GM18505 (cell line): ENCODE data around the gene DDX23.
"Not testable (repeated sequence)": the region's sequence is repeated elsewhere in the genome, so short reads cannot be mapped to it uniquely, and the experiment has no call there.

Source experiments
- ATAC-seq: cut with Tn5 transposase; IDR thresholded peaks from one replicate; pipeline ENCODE4 v1.9.1; 2021; ENCODE audit not compliant: unreplicated experiment
- POLR2A ChIP-seq: IDR thresholded peaks from 4 replicates; pipeline ENCODE4 v1.6.1; 2011; ENCODE audit warnings: borderline replicate concordance; ENCODE audit not compliant: insufficient read depth, insufficient read length; ENCODE audit errors: extremely low read depth

The DDX23 gene

DNA sequence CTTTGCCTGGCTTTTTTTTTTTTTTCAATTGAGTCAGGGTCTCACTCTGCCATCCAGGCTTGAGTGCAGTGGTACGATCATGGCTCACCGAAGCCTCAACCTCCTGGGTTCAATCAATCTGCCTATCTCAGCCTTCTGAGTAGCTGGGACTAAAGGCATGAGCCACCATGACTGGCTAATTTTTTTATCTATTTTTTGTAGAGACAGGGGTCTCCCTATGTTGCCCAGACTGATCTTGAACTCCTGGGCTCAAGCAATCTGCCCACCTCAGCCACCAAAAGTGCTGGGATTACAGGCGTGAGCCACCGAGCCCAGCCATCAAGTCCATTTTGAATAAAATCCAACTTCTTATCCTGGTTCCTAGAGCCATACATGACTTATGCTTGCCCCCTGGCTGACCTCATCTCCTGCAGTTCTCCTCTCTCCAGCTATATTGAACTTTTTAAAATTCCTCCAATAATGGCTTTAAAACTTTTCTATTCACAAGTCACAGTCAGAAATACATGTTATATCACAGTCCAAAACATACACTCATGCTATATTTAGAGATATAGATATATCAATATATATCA, 24.1 kb upstream of the DDX23 start:
- ATAC-seq: no peak
- TF ChIP-seq POLR2A: no peak

GRCh38 chr12:48873534-48873933, 21.6 kb upstream of the DDX23 start:
- not testable (repeated sequence) for ATAC-seq

- TF ChIP-seq POLR2A: no peak
- ATAC-seq: no peak
Observed at GRCh38 chr12:48873096-48873495, 21.1 kb upstream of the DDX23 start.

DNA sequence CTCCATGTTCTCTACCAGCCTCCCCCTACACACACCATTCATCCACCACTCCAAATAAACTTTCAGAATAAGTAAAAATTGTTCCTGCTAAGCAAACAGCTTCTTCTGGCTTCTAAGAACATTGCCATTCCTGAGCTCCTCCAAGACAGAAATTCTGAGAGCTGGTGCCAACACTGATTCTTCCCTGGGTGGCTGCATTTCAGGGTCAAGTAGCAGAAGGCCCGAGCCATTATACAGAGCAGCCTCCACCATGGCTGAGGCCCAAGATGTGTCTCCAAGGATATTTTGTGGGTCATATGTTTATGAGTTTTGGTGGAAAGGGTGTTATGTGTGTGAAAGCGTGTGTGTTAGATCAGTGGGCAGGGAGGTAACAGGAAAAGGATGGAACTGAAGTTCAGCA, 17.2 kb upstream of the DDX23 start:
- ATAC-seq: no peak
- no peak for TF ChIP-seq POLR2A

GRCh38 chr12:48868451-48868850, 16.5 kb upstream of the DDX23 start:
- no peak for TF ChIP-seq POLR2A
- ATAC-seq: no peak

GRCh38 chr12:48866052-48866711, 14.2 kb upstream of the DDX23 start:
- peak; percentile 36 for ATAC-seq
- TF ChIP-seq POLR2A: no peak

- peak; percentile 84 for ATAC-seq
- TF ChIP-seq POLR2A: peak; percentile 99
Observed at GRCh38 chr12:48865281-48866051, 13.5 kb upstream of the DDX23 start, which contains the start of gene RND1. Gene RND1 (minus strand): TSS chr12:48865870. CDS start chr12:48865767, 103 bp downstream.

DNA sequence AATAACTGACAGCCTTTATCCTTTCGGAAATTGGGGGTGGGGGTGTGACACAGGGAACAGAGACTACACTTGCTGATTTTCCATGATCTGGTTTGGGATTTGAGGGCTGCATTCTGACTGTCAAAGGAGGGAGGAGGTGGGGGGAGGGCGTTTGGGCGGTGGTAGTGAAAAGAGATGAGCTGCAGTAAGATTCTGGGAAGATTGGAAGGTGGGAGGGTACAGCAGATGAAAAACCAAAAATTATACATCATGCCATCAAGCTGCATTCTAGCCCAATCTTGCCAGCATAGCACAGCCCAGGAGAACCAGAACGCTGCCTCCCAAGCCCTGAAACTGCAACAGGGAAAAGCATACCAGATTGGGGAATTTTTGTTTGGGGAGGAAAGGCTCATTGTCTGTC, 11.3 kb upstream of the DDX23 start:
- no peak for TF ChIP-seq POLR2A
- ATAC-seq: no peak

DNA sequence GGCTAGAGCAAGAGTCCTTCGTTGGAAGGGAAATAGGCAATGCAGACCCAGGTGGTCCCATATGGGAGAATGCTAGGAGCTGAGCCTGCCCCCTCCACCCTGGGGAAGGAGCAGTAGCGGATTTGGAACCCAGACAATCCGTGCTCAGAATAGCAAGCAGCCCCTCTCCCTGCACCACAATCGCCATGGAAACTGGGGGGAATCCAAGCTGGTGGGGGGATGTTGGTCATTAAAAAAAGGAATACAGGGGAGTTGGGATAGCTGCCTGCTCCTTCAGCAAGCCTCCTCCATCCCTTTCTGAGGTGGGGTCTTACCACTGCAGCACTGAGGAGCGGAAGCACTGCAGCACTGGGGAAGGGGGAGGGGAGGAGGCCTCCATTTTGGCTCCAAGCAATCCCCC, 10.8 kb upstream of the DDX23 start:
- no peak for ATAC-seq
- no peak for TF ChIP-seq POLR2A

GRCh38 chr12:48861111-48861510, 9.1 kb upstream of the DDX23 start:
- TF ChIP-seq POLR2A: no peak
- no peak for ATAC-seq

GRCh38 chr12:48860236-48860635, 8.3 kb upstream of the DDX23 start:
- ATAC-seq: not testable (repeated sequence)

DNA sequence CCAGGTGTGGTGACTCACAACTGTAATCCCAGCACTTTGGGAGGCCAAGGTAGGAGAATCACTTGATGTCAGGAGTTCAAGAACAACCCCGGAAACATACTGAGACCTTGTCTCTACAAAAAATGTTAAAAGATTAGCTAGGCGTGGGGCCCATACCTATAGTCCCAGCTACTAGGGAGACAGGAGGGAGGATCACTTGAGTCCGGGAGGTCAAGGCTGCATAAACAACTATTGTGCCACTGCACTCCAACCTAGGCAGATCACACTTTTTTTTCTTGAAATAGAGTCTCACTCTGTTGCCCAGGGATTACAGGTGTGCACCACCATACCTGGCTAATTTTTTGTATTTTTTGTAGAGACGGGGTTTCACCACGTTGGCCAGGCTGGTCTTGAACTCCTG, 7.6 kb upstream of the DDX23 start:
- ATAC-seq: no peak
- TF ChIP-seq POLR2A: no peak

- no peak for ATAC-seq
Observed at GRCh38 chr12:48858043-48858442, 6.1 kb upstream of the DDX23 start.

More at GRCh38 chr12:48858043-48858442, 6.1 kb upstream of the DDX23 start:
- no peak for TF ChIP-seq POLR2A
